ENCODE measurements around the gene EMCN. TPM values are rescaled to one million over a fixed set of nuclear protein-coding genes. Genes with fewer than 3 reads are reported as not detected.

The EMCN gene
- polyA plus RNA-seq, 1 experiment = 0.11 TPM

GRCh38 chr4:100379583-100380105 lies 138.2 kb downstream of the EMCN start:
- no peaks in the 10 kb centered on the region for H3K36me3 ChIP-seq (ENCODE audit: control insufficient read depth, insufficient read depth, low read length)
- no peak for DNase-seq (ENCODE audit: low read depth)
- no peak for TF ChIP-seq CTCF (IDR thresholded peaks at IDR 0.05; ENCODE audit: insufficient read depth, low read depth, low read length)
- ChIA-PET CTCF (no interaction called here), POLR2A (no interaction called here)
- no peaks in the 10 kb centered on the region for H3K27me3 ChIP-seq (ENCODE audit: control insufficient read depth, insufficient read depth, low read length)
- H3K4me3 ChIP-seq (ENCODE audit: low read depth, low read length) = no peak overlapping the region

- CTCF ChIA-PET = interaction anchor here (0.7 to 1.5 kb wide), 6 partner anchors 9 to 984 kb away, joined by 3 to 4 read pairs (median 3); no protein-coding TSS in a partner anchor
Measured at GRCh38 chr4:100372432-100372831, 145.4 kb downstream of the EMCN start.

GRCh38 chr4:100369871-100370270 lies 148.0 kb downstream of the EMCN start:
- no peak overlapping the region for H3K4me3 ChIP-seq (ENCODE audit: low read depth, low read length)
- H3K27me3 ChIP-seq (ENCODE audit: control insufficient read depth, insufficient read depth, low read length) = no peaks in the 10 kb centered on the region
- CTCF ChIA-PET = no interaction called here
- POLR2A ChIA-PET = no interaction called here
- no peak for TF ChIP-seq CTCF (IDR thresholded peaks at IDR 0.05; ENCODE audit: insufficient read depth, low read depth, low read length)
- no peaks in the 10 kb centered on the region for H3K36me3 ChIP-seq (ENCODE audit: control insufficient read depth, insufficient read depth, low read length)
- no peak for DNase-seq (ENCODE audit: low read depth)

More at GRCh38 chr4:100372432-100372831, 145.4 kb downstream of the EMCN start:
- Histone ChIP-seq H3K4me3 (ENCODE audit: low read depth, low read length) (no peak overlapping the region), H3K27me3 (ENCODE audit: control insufficient read depth, insufficient read depth, low read length) (no peaks in the 10 kb centered on the region), H3K36me3 (ENCODE audit: control insufficient read depth, insufficient read depth, low read length) (no peaks in the 10 kb centered on the region)
- DNase-seq (ENCODE audit: low read depth) = no peak
- POLR2A ChIA-PET = no interaction called here
- peak; percentile 48 for TF ChIP-seq CTCF (IDR thresholded peaks at IDR 0.05; ENCODE audit: insufficient read depth, low read depth, low read length)

- H3K27me3 ChIP-seq (ENCODE audit: control insufficient read depth, insufficient read depth, low read length) = no peaks in the 10 kb centered on the region
- ChIA-PET POLR2A (no interaction called here), CTCF (interaction anchor here (0.7 kb wide), 1 partner anchor 22 kb away, joined by 3 read pairs; no protein-coding TSS in a partner anchor)
- H3K36me3 ChIP-seq (ENCODE audit: control insufficient read depth, insufficient read depth, low read length) = no peaks in the 10 kb centered on the region
- no peak for TF ChIP-seq CTCF (IDR thresholded peaks at IDR 0.05; ENCODE audit: insufficient read depth, low read depth, low read length)
- DNase-seq (ENCODE audit: low read depth) = no peak
- no peak overlapping the region for H3K4me3 ChIP-seq (ENCODE audit: low read depth, low read length)
Measured at GRCh38 chr4:100367451-100367850, 150.4 kb downstream of the EMCN start.

GRCh38 chr4:100366213-100366612 lies 151.6 kb downstream of the EMCN start:
- Histone ChIP-seq H3K36me3 (ENCODE audit: control insufficient read depth, insufficient read depth, low read length) (no peaks in the 10 kb centered on the region), H3K27me3 (ENCODE audit: control insufficient read depth, insufficient read depth, low read length) (no peaks in the 10 kb centered on the region), H3K4me3 (ENCODE audit: low read depth, low read length) (no peak overlapping the region)
- ChIA-PET POLR2A (no interaction called here), CTCF (no interaction called here)
- DNase-seq (ENCODE audit: low read depth) = no peak
- no peak for TF ChIP-seq CTCF (IDR thresholded peaks at IDR 0.05; ENCODE audit: insufficient read depth, low read depth, low read length)

All from BJ (cell line).